Lower leg skin (tissue), 3 donors: ENCODE measurements around the gene SLC5A6.

Source experiments
- CTCF ChIP-seq, 3 donors: fragments of 450-650 bp; IDR thresholded peaks; one replicate each; pipeline ENCODE4 v1.5.1; 2016; ENCODE audit warnings: antibody characterized with exemption in 3 of 3, mild to moderate bottlenecking in 3 of 3, moderate library complexity in 2 of 3
- POLR2A ChIP-seq, 2 donors: fragments of 450-650 bp; IDR thresholded peaks; one replicate each; pipeline ENCODE4 v1.6.1; 2016 to 2017; ENCODE audit warnings: antibody characterized with exemption in 2 of 2, mild to moderate bottlenecking in 1 of 2, moderate library complexity in 1 of 2

DNA sequence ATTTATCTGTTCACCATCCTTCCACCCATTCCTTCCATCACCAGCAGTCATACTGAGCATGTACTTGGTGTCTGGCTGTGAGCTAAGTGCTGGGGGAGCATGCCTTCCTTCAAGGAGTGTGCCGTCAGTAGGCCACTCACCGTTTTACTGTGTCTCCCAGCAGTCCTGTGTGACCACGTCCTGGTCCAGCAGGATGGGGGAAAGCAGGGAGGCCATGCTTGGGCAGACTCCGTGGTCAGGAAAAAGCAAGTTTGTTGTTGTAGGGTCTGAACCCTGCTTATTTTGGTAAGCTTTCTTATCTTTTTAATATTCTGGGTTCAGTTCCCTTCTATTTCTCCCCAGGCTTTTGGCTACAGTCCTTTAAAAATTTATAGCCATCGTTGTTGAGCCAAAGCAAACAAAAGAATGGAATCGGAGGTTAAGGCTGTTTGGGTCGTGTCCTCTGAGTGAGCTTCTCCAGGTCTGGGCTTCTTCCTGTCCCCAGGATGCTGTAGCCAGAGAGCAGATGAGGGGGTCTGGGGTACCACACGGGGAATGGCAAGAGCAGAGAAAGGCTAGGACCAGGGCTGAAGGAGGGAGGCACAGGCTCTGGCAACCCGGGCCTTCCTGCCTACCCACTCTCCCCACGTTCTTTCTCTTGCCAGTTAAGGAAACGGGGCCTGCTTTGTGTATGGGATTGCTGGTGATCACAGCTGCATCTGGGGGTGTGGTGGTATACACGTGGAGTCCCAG, 37.3 kb upstream of the SLC5A6 start:
- no peak for TF ChIP-seq CTCF (IDR thresholded peaks at IDR 0.05)
- no peak for TF ChIP-seq POLR2A (IDR thresholded peaks at IDR 0.05)
